Measurements from ENCODE around the gene MAP3K15. TPM values are rescaled to one million over a fixed set of nuclear protein-coding genes. Genes with fewer than 3 reads are reported as not detected.

Gene MAP3K15
- total RNA-seq, 2 experiments from 2014 or later, result 0.31 to 0.69 TPM

DNA sequence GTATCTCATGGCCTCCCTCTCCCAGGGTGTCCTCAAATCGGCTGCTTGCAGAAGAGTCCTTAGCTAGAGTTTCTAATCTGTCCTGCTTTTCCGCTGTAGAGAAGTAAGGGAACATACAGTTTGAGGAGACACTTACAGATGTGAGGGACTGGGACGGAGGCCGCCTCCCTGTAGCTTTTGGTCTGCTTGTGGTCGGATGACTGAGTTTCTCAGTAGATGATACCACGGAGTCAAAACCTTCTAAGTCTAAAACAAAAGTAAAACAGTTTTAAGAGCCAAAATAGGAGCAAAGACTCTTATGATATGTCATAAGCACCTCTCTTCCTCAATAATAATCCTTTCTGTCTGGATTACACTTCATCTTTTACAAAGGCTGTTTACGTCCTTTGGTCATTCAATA, 34.5 kb upstream of the MAP3K15 start:
- DNase-seq, result peak; percentile 56
- Mint-ChIP-seq H3K4me1 (ENCODE audit: low read depth) (peaks cover 58% of the 10 kb centered on the region), H3K27ac (peak overlapping the region; percentile 89), H3K27me3 (no peaks in the 10 kb centered on the region), H3K4me3 (peak overlapping the region; percentile 73), H3K36me3 (peaks cover 28% of the 10 kb centered on the region), H3K9me3 (no peaks in the 10 kb centered on the region)
- ChIA-PET CTCF (interaction anchor here (1.4 kb wide), 1 partner anchor 290 kb away, joined by 4 read pairs; no protein-coding TSS in a partner anchor), POLR2A (interaction anchor here (1.2 kb wide), 1 partner anchor 17 kb away, joined by 4 read pairs; no protein-coding TSS in a partner anchor)
- intact Hi-C loops (cut with micrococcal nuclease), result loop anchor here (1.0 to 5.0 kb wide), 6 partner anchors 16 to 441 kb away; partner anchors contain the start of gene BCLAF3

DNA sequence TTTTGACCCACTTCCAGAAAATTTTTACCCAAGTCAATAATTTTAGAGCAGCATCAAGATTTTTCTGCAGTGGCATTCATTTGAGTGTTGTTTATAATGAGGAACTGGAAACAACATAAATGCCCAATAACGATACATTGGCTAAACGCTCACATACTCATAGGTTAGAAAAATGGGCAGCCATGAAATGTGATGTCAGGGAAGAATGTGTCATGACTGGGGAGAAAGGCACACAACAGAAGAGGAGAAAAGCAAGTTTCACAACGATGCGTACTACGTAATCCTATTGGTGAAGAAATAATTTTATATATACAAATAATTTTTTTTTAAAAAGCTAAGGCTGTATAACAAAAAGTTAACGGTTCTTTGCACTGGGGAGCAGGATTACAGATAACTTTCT, 33.6 kb upstream of the MAP3K15 start:
- DNase-seq, result no peak
- H3K27ac Mint-ChIP-seq, result peak overlapping the region; percentile 95
- no peaks in the 10 kb centered on the region for H3K27me3 Mint-ChIP-seq
- peaks cover 33% of the 10 kb centered on the region for H3K36me3 Mint-ChIP-seq
- H3K4me1 Mint-ChIP-seq (ENCODE audit: low read depth), result peaks cover 61% of the 10 kb centered on the region
- intact Hi-C loops (cut with micrococcal nuclease), result loop anchor here (1.0 to 5.0 kb wide), 3 partner anchors 30 to 442 kb away; partner anchors contain the start of gene BCLAF3
- peak overlapping the region; percentile 73 for H3K4me3 Mint-ChIP-seq
- CTCF ChIA-PET, result interaction anchor here (1.5 kb wide), 1 partner anchor 339 kb away, joined by 6 read pairs; no protein-coding TSS in a partner anchor
- POLR2A ChIA-PET, result no interaction called here
- H3K9me3 Mint-ChIP-seq, result no peaks in the 10 kb centered on the region

DNA sequence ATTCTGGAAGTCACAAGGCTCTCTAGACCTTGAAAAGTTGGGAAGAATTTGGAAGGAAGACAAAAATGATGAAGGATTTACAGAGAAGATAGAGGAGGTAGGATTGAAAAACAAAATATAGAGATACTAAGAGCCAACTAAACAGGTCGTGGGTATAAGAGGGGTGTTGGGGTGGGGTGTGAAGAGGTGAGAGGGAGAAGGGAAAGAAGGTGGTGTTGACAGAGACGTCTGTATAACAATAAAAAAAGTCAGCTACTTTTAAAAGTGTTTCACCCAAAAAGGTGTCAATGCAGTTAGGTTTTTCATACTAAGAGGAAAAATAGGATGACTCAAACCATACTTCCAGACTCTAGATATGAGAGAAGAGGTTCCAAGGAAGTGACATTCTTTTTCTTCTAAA, 33.0 kb upstream of the MAP3K15 start:
- Mint-ChIP-seq H3K9me3 (no peaks in the 10 kb centered on the region), H3K27ac (peak overlapping the region; percentile 95), H3K4me1 (ENCODE audit: low read depth) (peaks cover 61% of the 10 kb centered on the region), H3K27me3 (no peaks in the 10 kb centered on the region), H3K36me3 (peaks cover 33% of the 10 kb centered on the region), H3K4me3 (peak overlapping the region; percentile 72)
- DNase-seq, result no peak
- CTCF ChIA-PET, result interaction anchor here (1.4 to 1.5 kb wide), 2 partner anchors 112 to 340 kb away, joined by 3 to 6 read pairs; no protein-coding TSS in a partner anchor
- POLR2A ChIA-PET, result no interaction called here
- intact Hi-C loops (cut with micrococcal nuclease), result loop anchor here (2.0 to 5.0 kb wide), 2 partner anchors 99 to 443 kb away; partner anchors contain the start of gene BCLAF3

DNA sequence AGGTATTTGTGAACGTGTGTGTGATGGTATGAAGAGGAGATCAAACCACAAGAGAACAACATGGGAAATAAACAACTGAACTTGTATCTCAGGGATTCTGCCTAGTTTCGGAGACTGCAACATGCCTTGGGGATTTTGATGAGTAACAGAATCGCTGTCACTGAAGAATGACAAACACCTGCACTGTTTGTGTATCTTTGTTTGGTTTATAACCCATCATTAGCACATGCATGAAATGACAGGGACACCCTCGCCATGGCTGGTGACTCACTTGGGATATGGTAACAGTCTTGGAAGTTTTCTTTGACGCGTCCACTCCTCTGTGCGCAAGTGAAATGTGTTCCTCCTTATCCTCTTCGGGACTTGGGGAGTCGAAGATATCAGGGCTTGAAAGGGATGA, 30.3 kb upstream of the MAP3K15 start:
- H3K9me3 Mint-ChIP-seq, result no peaks in the 10 kb centered on the region
- no peak overlapping the region for H3K27ac Mint-ChIP-seq
- no peak for DNase-seq
- H3K4me3 Mint-ChIP-seq, result no peak overlapping the region
- CTCF ChIA-PET, result no interaction called here
- H3K4me1 Mint-ChIP-seq (ENCODE audit: low read depth), result peaks cover 38% of the 10 kb centered on the region
- H3K27me3 Mint-ChIP-seq, result no peaks in the 10 kb centered on the region
- POLR2A ChIA-PET, result no interaction called here
- intact Hi-C loops (cut with micrococcal nuclease), result loop anchor here (2.0 to 5.0 kb wide), 2 partner anchors 102 to 343 kb away; no protein-coding TSS in a partner anchor
- peaks cover 39% of the 10 kb centered on the region for H3K36me3 Mint-ChIP-seq

DNA sequence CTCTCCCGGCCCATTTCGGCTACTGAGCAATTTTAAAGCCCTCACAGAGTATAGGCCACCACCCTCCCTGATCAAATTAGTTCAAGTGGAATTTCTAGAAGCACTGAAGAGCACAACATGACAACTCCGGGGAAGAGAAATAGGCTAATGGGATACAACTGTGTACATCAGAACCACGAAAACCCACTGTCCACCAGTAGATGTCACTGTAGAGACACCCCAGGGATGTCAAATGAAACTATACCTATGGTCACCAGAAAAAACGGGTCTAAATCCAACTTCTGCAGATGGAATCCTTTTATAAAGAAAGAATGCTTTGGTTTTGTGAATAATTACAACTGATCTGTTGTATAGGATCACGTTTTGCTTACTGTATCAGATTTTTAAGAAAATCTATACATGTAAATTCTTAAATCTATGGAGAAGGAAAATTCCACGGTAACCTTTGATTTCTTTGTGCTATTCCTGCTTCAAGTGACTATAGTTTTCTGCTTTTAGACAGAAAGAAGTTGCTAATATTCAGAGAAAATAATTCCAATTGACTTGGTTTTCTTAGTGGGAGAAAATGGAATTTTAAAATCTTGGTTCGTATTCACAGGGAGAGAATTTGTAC, 29.5 kb upstream of the MAP3K15 start:
- Mint-ChIP-seq H3K36me3 (peaks cover 39% of the 10 kb centered on the region), H3K4me1 (ENCODE audit: low read depth) (peaks cover 30% of the 10 kb centered on the region), H3K27ac (peak overlapping the region; percentile 6), H3K4me3 (no peak overlapping the region), H3K27me3 (no peaks in the 10 kb centered on the region), H3K9me3 (no peaks in the 10 kb centered on the region)
- DNase-seq, result peak; percentile 31
- intact Hi-C loops (cut with micrococcal nuclease), result loop anchor here (2.0 to 5.0 kb wide), 2 partner anchors 103 to 344 kb away; no protein-coding TSS in a partner anchor
- ChIA-PET CTCF (no interaction called here), POLR2A (no interaction called here)

DNA sequence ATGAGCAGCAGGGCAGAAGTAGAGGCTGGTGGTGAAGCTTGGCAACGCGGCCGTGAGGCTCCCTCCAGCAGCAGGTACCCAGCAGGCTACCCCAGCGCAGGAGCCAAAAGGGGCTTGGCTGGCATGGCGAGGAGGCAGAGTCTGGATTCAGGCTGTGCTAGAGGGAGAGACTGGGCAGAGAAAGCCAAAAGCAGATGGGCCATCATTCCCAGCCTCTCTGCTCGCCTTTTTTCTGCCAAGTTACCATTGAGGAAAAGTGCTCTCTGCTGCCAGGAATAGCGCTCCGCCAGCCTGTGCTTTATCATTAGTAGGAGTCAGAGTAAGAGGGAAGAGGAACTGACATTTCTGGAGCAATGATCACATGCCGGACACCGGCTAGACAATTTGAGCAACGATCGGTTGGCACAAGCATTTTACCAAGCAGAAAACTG, 28.7 kb upstream of the MAP3K15 start:
- CTCF ChIA-PET, result no interaction called here
- POLR2A ChIA-PET, result no interaction called here
- Mint-ChIP-seq H3K36me3 (peaks cover 33% of the 10 kb centered on the region), H3K27me3 (no peaks in the 10 kb centered on the region), H3K4me1 (ENCODE audit: low read depth) (peaks cover 25% of the 10 kb centered on the region), H3K4me3 (no peak overlapping the region), H3K9me3 (no peaks in the 10 kb centered on the region), H3K27ac (no peak overlapping the region)
- DNase-seq, result no peak
- intact Hi-C loops (cut with micrococcal nuclease), result loop anchor here (2.0 kb wide), 1 partner anchor 345 kb away; no protein-coding TSS in a partner anchor

DNA sequence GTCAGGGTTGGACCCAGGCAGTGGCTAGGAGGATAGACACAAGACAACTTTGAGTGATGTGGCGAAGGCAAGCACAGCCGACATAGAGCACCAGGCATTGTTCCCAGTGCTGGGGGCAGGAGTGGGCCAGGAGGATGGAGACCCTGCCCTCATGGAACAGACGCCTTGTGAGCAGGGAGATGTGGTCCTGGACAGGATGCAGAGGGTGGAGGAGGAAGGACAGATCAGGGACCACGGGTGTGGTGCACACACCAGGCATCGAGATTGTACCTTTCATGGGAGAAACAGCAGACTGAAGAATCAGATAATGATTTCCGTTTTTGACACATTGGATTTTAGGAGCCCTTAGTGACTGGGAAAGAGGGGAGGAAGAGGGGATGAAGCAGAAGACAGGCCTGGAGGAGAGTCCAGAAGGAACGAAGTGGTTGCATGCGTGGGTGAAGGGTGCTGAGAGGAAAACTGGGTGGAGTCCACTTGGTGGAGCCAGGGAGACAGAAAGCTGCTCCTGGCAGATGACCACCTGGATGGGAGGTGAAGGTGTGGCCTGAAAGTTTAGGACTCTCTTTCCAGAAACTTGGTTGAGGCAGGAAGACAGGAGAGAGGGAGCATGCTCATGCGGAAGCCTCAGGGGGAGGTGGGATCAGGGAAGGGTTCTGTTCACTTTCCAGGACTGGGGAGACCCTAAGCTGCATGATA, 27.9 kb upstream of the MAP3K15 start:
- no peaks in the 10 kb centered on the region for H3K27me3 Mint-ChIP-seq
- no peak for DNase-seq
- H3K9me3 Mint-ChIP-seq, result no peaks in the 10 kb centered on the region
- peaks cover 17% of the 10 kb centered on the region for H3K4me1 Mint-ChIP-seq (ENCODE audit: low read depth)
- H3K27ac Mint-ChIP-seq, result peak overlapping the region; percentile 11
- CTCF ChIA-PET, result no interaction called here
- peaks cover 25% of the 10 kb centered on the region for H3K36me3 Mint-ChIP-seq
- intact Hi-C loops (cut with micrococcal nuclease), result no loop called here
- POLR2A ChIA-PET, result no interaction called here
- no peak overlapping the region for H3K4me3 Mint-ChIP-seq

DNA sequence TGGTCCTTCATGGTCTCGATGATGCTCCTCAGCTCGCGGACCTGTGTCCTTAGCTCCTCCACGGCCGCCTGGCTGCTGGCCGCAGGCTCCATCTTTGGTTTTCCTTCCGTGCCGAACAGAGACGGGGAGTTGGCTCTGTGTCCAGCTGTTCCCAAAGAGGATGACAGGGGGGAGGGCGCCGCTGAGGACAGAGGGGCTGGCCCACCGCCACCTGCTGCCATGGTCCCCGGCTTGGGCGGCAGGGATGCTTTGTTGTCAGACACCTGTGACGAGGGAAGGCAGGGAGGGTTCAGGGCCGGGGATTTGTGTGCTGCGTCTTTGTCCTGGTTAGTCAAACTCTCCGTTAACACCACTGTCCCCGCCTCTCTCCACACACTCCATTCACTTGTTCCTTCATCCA, 26.6 kb upstream of the MAP3K15 start:
- intact Hi-C loops (cut with micrococcal nuclease), result no loop called here
- no peak overlapping the region for H3K27ac Mint-ChIP-seq
- no peak for DNase-seq
- ChIA-PET CTCF (interaction anchor here (0.6 kb wide), 1 partner anchor 177 kb away, joined by 3 read pairs; no protein-coding TSS in a partner anchor), POLR2A (no interaction called here)
- H3K4me3 Mint-ChIP-seq, result no peak overlapping the region
- no peaks in the 10 kb centered on the region for H3K9me3 Mint-ChIP-seq
- H3K36me3 Mint-ChIP-seq, result peaks cover 19% of the 10 kb centered on the region
- no peaks in the 10 kb centered on the region for H3K27me3 Mint-ChIP-seq
- H3K4me1 Mint-ChIP-seq (ENCODE audit: low read depth), result peaks cover 9% of the 10 kb centered on the region

DNA sequence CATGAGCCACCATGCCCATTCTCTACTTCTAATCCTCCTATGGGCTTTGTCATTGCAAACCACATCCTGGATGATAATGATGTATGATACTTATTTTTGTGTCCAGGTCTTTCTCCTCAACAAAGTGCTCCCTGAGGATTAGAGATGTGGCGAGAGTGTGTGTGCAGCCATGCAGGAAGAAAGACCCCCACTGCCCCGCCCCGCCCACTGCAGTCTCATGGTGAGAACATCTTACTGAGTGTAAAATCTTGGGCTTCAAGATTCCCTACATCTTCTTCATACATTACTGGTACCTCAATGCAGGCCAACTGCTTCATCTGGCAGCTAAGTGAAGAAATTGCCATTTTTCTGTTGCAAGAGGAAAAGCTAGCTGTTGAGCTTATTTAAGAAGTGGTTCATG, 25.9 kb upstream of the MAP3K15 start:
- intact Hi-C loops (cut with micrococcal nuclease), result no loop called here
- no peak overlapping the region for H3K27ac Mint-ChIP-seq
- no peaks in the 10 kb centered on the region for H3K27me3 Mint-ChIP-seq
- peaks cover 21% of the 10 kb centered on the region for H3K36me3 Mint-ChIP-seq
- no peak overlapping the region for H3K4me3 Mint-ChIP-seq
- no peak for DNase-seq
- H3K4me1 Mint-ChIP-seq (ENCODE audit: low read depth), result peaks cover 9% of the 10 kb centered on the region
- H3K9me3 Mint-ChIP-seq, result no peaks in the 10 kb centered on the region
- POLR2A ChIA-PET, result no interaction called here
- CTCF ChIA-PET, result no interaction called here

DNA sequence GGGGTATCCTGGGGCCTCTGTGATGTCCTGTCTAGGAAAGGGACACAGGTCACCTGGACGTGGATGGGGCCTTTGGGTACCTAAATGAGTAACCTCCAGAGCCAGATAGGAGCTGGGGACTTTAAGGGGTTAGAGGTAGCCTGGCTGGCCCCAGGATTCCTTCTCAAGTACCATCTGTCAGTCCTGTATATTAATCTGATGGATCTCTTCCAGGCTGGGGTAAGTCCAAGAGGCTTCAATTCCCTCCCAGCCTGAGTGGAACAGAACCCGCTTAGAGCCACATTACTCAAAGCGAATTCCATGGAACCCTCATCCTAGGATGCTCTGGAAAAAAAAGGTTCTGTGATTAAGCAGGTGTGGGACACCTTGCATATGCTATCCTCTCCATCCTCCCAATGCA, 24.8 kb upstream of the MAP3K15 start:
- Mint-ChIP-seq H3K27ac (no peak overlapping the region), H3K27me3 (no peaks in the 10 kb centered on the region), H3K4me1 (ENCODE audit: low read depth) (peaks cover 4% of the 10 kb centered on the region), H3K9me3 (no peaks in the 10 kb centered on the region), H3K36me3 (peaks cover 16% of the 10 kb centered on the region), H3K4me3 (no peak overlapping the region)
- intact Hi-C loops (cut with micrococcal nuclease), result no loop called here
- CTCF ChIA-PET, result no interaction called here
- POLR2A ChIA-PET, result no interaction called here
- no peak for DNase-seq

DNA sequence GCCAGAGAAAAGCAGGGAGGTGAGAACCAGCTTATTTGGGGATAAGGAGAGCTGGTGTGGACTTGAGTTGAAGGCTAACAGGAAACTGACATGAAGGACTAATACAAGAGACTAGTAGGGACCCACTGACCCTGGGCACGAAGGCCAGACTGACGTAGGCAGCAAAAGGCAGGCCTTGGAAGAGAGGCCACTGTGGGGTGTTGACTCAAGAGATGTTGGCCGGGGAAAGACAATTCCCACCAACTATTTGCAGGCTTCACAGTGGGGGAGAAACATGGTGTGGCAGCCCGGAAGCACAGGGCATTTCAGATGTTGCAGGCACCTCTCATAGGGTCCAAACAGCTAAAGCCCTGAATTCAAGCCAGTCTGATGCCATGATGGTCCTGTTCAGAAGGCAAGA, 24.4 kb upstream of the MAP3K15 start:
- intact Hi-C loops (cut with micrococcal nuclease), result loop anchor here (5.0 kb wide), 1 partner anchor 167 kb away; no protein-coding TSS in a partner anchor
- Mint-ChIP-seq H3K27ac (no peak overlapping the region), H3K27me3 (no peaks in the 10 kb centered on the region), H3K9me3 (no peaks in the 10 kb centered on the region), H3K36me3 (peaks cover 15% of the 10 kb centered on the region), H3K4me3 (no peak overlapping the region), H3K4me1 (ENCODE audit: low read depth) (peaks cover 2% of the 10 kb centered on the region)
- ChIA-PET POLR2A (no interaction called here), CTCF (no interaction called here)
- no peak for DNase-seq

DNA sequence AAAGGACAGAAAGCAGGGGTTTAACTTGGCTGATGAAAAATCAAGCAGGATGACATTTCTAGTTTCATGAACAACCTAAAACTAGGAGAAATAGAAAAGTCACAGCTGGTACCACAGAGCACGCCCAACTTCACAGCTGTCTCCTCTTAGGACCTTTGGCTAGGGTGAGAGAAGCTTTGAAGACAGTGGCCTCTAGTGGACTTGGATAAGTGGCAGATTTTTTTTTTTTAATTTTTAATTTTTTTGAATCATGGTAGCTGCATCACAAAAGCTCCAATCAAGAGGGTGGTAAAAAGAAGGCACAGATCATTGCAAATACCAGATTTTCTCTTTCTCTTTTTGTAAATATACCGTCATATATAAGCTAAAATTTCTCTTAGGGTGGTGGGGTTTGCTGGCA, 20.2 kb upstream of the MAP3K15 start:
- Mint-ChIP-seq H3K36me3 (peaks cover 5% of the 10 kb centered on the region), H3K4me3 (no peak overlapping the region), H3K27ac (no peak overlapping the region), H3K27me3 (no peaks in the 10 kb centered on the region), H3K4me1 (ENCODE audit: low read depth) (no peaks in the 10 kb centered on the region), H3K9me3 (no peaks in the 10 kb centered on the region)
- CTCF ChIA-PET, result interaction anchor here (0.6 to 2.3 kb wide), 4 partner anchors 23 to 163 kb away, joined by 3 to 12 read pairs (median 7); no protein-coding TSS in a partner anchor
- intact Hi-C loops (cut with micrococcal nuclease), result loop anchor here (5.0 kb wide), 1 partner anchor 163 kb away; no protein-coding TSS in a partner anchor
- no peak for DNase-seq
- POLR2A ChIA-PET, result no interaction called here
